Urothelium cell line (cell line): ENCODE data around the gene ADAM15.

Source experiments
- DNase-seq: peaks from one replicate; pipeline ENCODE4 v3.0.0; 2011; ENCODE audit warnings: low spot score, mixed read lengths
- FAIRE-seq: peaks from 2 replicates; lab custom pipeline; 2011; peaks lifted over from hg19 to GRCh38; lab: Jason Lieb, UNC

Gene ADAM15

GRCh38 chr1:155051342-155051776 lies 243 bp downstream of the ADAM15 start:
- no peak for DNase-seq

GRCh38 chr1:155051777-155052398 lies 772 bp downstream of the ADAM15 start:
- FAIRE-seq (no peak), DNase-seq (peak; percentile 61)

More at GRCh38 chr1:155051342-155051776, 243 bp downstream of the ADAM15 start:
- no peak for FAIRE-seq

- FAIRE-seq (no peak), DNase-seq (peak; percentile 44)
These were observed 1.6 kb downstream of the ADAM15 start for GRCh38 chr1:155052439-155053395.

- FAIRE-seq (no peak), DNase-seq (no peak)
These were observed 2.5 kb downstream of the ADAM15 start for GRCh38 chr1:155053531-155054105.

- FAIRE-seq (no peak), DNase-seq (no peak)
These were observed 6.0 kb downstream of the ADAM15 start for GRCh38 chr1:155057104-155057503.

GRCh38 chr1:155057788-155058211 lies 6.7 kb downstream of the ADAM15 start:
- no peak for DNase-seq
- FAIRE-seq, result no peak

GRCh38 chr1:155060736-155061135 lies 9.6 kb downstream of the ADAM15 start:
- DNase-seq, result no peak
- FAIRE-seq, result no peak

GRCh38 chr1:155061381-155062150 lies 10.4 kb downstream of the ADAM15 start:
- peak; percentile 97 for FAIRE-seq
- DNase-seq, result peak; percentile 89

GRCh38 chr1:155062151-155062686 lies 11.1 kb downstream of the ADAM15 start:
- FAIRE-seq, result no peak
- no peak for DNase-seq

GRCh38 chr1:155062702-155063411 lies 11.7 kb downstream of the ADAM15 start:
- DNase-seq (no peak), FAIRE-seq (no peak)

GRCh38 chr1:155063550-155064110 lies 12.5 kb downstream of the ADAM15 start, which contains the start of gene EFNA4:
Gene EFNA4 (plus strand): TSS chr1:155063740. CDS start chr1:155063824, 84 bp downstream.
- peak; percentile 94 for DNase-seq

GRCh38 chr1:155064111-155064831 lies 13.2 kb downstream of the ADAM15 start:
- FAIRE-seq (no peak), DNase-seq (peak; percentile 79)

More at GRCh38 chr1:155063550-155064110, 12.5 kb downstream of the ADAM15 start, which contains the start of gene EFNA4:
- peak; percentile 92 for FAIRE-seq

GRCh38 chr1:155064832-155065429 lies 13.8 kb downstream of the ADAM15 start:
- no peak for DNase-seq
- FAIRE-seq, result no peak

GRCh38 chr1:155066777-155067176 lies 15.7 kb downstream of the ADAM15 start:
- FAIRE-seq (no peak), DNase-seq (no peak)

GRCh38 chr1:155068599-155068998 lies 17.5 kb downstream of the ADAM15 start:
- DNase-seq, result no peak
- no peak for FAIRE-seq

GRCh38 chr1:155069551-155070157 lies 18.5 kb downstream of the ADAM15 start:
- DNase-seq (no peak), FAIRE-seq (no peak)

- DNase-seq, result no peak
- no peak for FAIRE-seq
These were observed 19.1 kb downstream of the ADAM15 start for GRCh38 chr1:155070158-155070621.
